ENCODE measurements around the gene ACOD1. TPM values are rescaled to one million over a fixed set of nuclear protein-coding genes. Genes with fewer than 3 reads are reported as not detected.

The ACOD1 gene
- total RNA-seq, 1 donor: not detected

GRCh38 chr13:76921516-76921915 lies 26.8 kb upstream of the ACOD1 start:
- DNase-seq (ENCODE audit: low read depth): peak; percentile 94
- TF ChIP-seq CTCF (IDR thresholded peaks at IDR 0.05; ENCODE audit: insufficient read depth, low read length): no peak
- no peak overlapping the region for H3K4me3 ChIP-seq (ENCODE audit: low read depth, low read length)

GRCh38 chr13:76925115-76925514 lies 23.2 kb upstream of the ACOD1 start:
- no peak for TF ChIP-seq CTCF (IDR thresholded peaks at IDR 0.05; ENCODE audit: insufficient read depth, low read length)
- DNase-seq (ENCODE audit: low read depth): no peak

GRCh38 chr13:76927955-76928354 lies 20.4 kb upstream of the ACOD1 start:
- H3K4me3 ChIP-seq (ENCODE audit: low read depth, low read length): no peak overlapping the region
- no peak for TF ChIP-seq CTCF (IDR thresholded peaks at IDR 0.05; ENCODE audit: insufficient read depth, low read length)
- no peak for DNase-seq (ENCODE audit: low read depth)

More at GRCh38 chr13:76925115-76925514, 23.2 kb upstream of the ACOD1 start:
- H3K4me3 ChIP-seq (ENCODE audit: low read depth, low read length): no peak overlapping the region

DNA sequence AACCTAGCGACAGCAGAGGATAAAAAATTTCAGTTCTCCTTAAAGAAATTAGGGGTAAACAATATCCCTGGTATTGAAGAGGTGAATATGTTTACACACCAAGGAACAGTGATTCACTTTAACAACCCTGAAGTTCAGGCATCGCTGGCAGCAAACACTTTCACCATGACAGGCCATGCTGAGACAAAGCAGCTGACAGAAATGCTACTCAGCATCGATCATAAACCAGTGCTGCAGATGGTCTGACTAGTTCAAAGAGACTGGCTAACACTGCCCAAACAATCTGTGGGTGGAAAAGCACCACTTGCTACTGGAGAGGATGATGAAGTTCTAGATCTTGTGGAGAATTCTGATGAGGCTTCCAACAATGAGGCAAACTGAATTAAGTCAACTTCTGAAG lies 19.9 kb upstream of the ACOD1 start:
- no peak overlapping the region for H3K4me3 ChIP-seq (ENCODE audit: low read depth, low read length)
- no peak for TF ChIP-seq CTCF (IDR thresholded peaks at IDR 0.05; ENCODE audit: insufficient read depth, low read length)
- no peak for DNase-seq (ENCODE audit: low read depth)

GRCh38 chr13:76929320-76929719 lies 19.0 kb upstream of the ACOD1 start:
- TF ChIP-seq CTCF (IDR thresholded peaks at IDR 0.05; ENCODE audit: insufficient read depth, low read length): no peak
- no peak overlapping the region for H3K4me3 ChIP-seq (ENCODE audit: low read depth, low read length)
- DNase-seq (ENCODE audit: low read depth): no peak

DNA sequence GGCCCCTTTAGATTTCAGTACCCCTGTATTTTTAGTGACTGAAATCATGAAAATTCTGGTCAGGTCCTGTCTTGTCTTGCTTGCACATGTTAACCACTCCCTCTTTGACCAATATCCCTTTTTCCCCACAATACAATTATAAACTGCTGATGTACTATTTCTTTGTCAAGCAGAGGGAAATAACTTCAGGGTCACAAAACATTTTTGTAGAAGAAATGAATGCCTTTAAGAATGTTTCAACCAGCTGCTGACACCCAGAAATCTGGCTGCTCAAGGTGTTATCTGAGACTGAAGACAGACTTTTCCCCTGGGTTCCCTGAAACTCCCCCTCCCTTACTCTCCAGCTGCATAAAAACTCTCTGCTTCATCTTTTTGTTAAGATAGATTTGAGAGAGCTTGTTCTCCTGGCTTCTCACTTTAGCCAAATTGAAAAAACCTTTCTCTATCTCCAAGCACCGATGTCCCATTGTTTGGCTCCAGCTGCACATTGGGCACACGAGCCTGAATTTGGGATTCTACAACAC lies 18.4 kb upstream of the ACOD1 start:
- no peak for TF ChIP-seq CTCF (IDR thresholded peaks at IDR 0.05; ENCODE audit: insufficient read depth, low read length)
- no peak overlapping the region for H3K4me3 ChIP-seq (ENCODE audit: low read depth, low read length)
- no peak for DNase-seq (ENCODE audit: low read depth)

- H3K4me3 ChIP-seq (ENCODE audit: low read depth, low read length): no peak overlapping the region
- DNase-seq (ENCODE audit: low read depth): no peak
- TF ChIP-seq CTCF (IDR thresholded peaks at IDR 0.05; ENCODE audit: insufficient read depth, low read length): no peak
Observed at GRCh38 chr13:76932076-76932475, 16.2 kb upstream of the ACOD1 start.
